Transverse colon (tissue), 4 donors: Measurements from ENCODE around the gene GRIN2C.

Source experiments
- EP300 ChIP-seq: sonication (generic); formaldehyde crosslinking; IDR thresholded peaks from one replicate; pipeline ENCODE4 v1.6.1; 2017; ENCODE audit warnings: antibody characterized with exemption, low read depth
- POLR2A ChIP-seq: fragments of 450-650 bp; IDR thresholded peaks from one replicate; pipeline ENCODE4 v1.6.1; 2016; ENCODE audit warnings: antibody characterized with exemption, mild to moderate bottlenecking, moderate library complexity
- POLR2AphosphoS5 ChIP-seq, 3 donors: sonication (generic); formaldehyde crosslinking; IDR thresholded peaks; one replicate each; pipeline ENCODE4 v1.6.1; 2016; ENCODE audit warnings: antibody characterized with exemption in 3 of 3
- TF ChIP-seq, protein P1 (sequence below), 5 experiments: fragments of 200-600 bp in 3 of 5; fragments of 450-650 bp in 2 of 5; sonication (generic) in 3 of 5; IDR thresholded peaks; 1 replicate in 2 of 5; 2 replicates in 3 of 5; pipeline ENCODE4 v1.5.1; 2016 to 2017; ENCODE audit warnings: antibody characterized with exemption in 5 of 5, inconsistent platforms in 3 of 5, mild to moderate bottlenecking in 2 of 5, moderate library complexity in 1 of 5

DNA sequence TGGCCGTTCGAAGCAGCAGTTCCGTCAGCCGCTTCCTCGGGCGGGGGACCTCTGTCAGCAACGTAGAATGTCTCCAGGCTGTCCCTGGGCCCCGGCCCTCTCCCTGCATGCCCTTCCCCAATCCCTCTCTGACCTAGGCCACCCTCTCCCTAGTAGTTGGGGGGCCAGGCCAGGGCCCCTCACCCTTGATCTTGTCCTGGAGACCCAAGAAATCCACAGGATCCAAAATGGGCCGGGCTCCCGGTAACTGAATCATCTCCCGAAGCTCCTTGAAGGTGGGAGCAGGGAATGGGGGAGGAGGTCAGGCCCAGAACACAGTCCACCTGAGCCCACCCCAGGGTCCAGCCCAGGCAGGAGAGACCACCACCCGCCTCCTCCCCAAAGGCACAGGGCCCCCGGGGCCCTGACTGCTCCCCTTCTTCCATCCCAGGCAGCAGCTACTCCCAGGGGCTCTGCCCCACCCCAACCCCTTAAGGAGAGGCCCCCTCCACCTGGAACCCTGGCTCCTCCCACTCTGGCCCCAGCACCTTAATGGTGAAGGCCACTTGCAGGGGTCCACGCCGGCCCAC, 4.7 kb upstream of the GRIN2C start:
- TF ChIP-seq POLR2AphosphoS5 (IDR thresholded peaks at IDR 0.05) (no peak), POLR2A (no peak), EP300 (no peak)
- TF ChIP-seq, protein P1, sequence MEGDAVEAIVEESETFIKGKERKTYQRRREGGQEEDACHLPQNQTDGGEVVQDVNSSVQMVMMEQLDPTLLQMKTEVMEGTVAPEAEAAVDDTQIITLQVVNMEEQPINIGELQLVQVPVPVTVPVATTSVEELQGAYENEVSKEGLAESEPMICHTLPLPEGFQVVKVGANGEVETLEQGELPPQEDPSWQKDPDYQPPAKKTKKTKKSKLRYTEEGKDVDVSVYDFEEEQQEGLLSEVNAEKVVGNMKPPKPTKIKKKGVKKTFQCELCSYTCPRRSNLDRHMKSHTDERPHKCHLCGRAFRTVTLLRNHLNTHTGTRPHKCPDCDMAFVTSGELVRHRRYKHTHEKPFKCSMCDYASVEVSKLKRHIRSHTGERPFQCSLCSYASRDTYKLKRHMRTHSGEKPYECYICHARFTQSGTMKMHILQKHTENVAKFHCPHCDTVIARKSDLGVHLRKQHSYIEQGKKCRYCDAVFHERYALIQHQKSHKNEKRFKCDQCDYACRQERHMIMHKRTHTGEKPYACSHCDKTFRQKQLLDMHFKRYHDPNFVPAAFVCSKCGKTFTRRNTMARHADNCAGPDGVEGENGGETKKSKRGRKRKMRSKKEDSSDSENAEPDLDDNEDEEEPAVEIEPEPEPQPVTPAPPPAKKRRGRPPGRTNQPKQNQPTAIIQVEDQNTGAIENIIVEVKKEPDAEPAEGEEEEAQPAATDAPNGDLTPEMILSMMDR (IDR thresholded peaks at IDR 0.05), result no peak
